ENCODE measurements around the gene PPRC1. TPM values are rescaled to one million over a fixed set of nuclear protein-coding genes. Genes with fewer than 3 reads are reported as not detected.

The PPRC1 gene
- total and polyA plus RNA-seq, 2 donors (not counting 1 experiment from before 2014, with no cell fraction given), result 23.3 to 36.3 TPM

GRCh38 chr10:102196893-102197292 lies 64.1 kb downstream of the PPRC1 start:
- H3K4me1 ChIP-seq (ENCODE audit: control insufficient read depth in 2 of 2, insufficient read depth in 2 of 2, low read length in 2 of 2), result peaks cover 0 to 3% of the 10 kb centered on the region in 2 donors
- H3K4me3 Mint-ChIP-seq, result no peak overlapping the region
- H2AFZ ChIP-seq (ENCODE audit: insufficient read depth, low read depth, low read length, poor library complexity, severe bottlenecking), result no peak overlapping the region
- no peak for ATAC-seq (ENCODE audit: low read depth)
- POLR2A ChIA-PET, result no interaction called here
- H3K4me1 Mint-ChIP-seq, result peaks cover 6% of the 10 kb centered on the region
- intact Hi-C loops (cut with micrococcal nuclease), result no loop called here
- TF ChIP-seq CTCF (IDR thresholded peaks at IDR 0.05), result no peak
- H4K20me1 ChIP-seq (ENCODE audit: control insufficient read depth, insufficient read depth, low read length, poor library complexity, severe bottlenecking), result no peaks in the 10 kb centered on the region
- 60% methylated on average over 1 of the region's 2 CpGs for WGBS (ENCODE audit: insufficient coverage)
- H3K4me2 ChIP-seq (replicated peaks; ENCODE audit: low read depth, low read length, poor library complexity, severe bottlenecking), result no peak overlapping the region
- H3K27ac Mint-ChIP-seq, result no peak overlapping the region
- no peaks in the 10 kb centered on the region for H3K27me3 ChIP-seq (replicated peaks in 1 of 4; ENCODE audit: control extremely low read depth in 1 of 4, control insufficient read depth in 3 of 4, insufficient read depth in 4 of 4, low read length in 3 of 4)
- H3K36me3 ChIP-seq (replicated peaks in 1 of 2; ENCODE audit: control extremely low read depth in 1 of 2, control insufficient read depth in 1 of 2, extremely low read depth in 1 of 2, insufficient read depth in 2 of 2, low read length in 1 of 2), result no peaks in the 10 kb centered on the region
- H3K9ac ChIP-seq (ENCODE audit: low read length), result no peak overlapping the region
- peaks cover 23% of the 10 kb centered on the region for H3K27me3 Mint-ChIP-seq
- no peak for DNase-seq
- H3K27ac ChIP-seq (ENCODE audit: low read length in 2 of 2), result no peak overlapping the region
- H3K9me3 ChIP-seq (ENCODE audit: control extremely low read depth in 1 of 3, control insufficient read depth in 2 of 3, insufficient read depth in 1 of 3, low read length in 2 of 3), result peaks cover 0 to 8% (median 0%) of the 10 kb centered on the region in 3 donors
- H3K4me3 ChIP-seq (ENCODE audit: control extremely low read depth in 1 of 5, extremely low read depth in 1 of 5, insufficient read depth in 1 of 5, low read depth in 2 of 5, low read length in 4 of 5), result no peak overlapping the region
- H3K9me3 Mint-ChIP-seq (ENCODE audit: insufficient read depth), result peaks cover under 1% of the 10 kb centered on the region
- CTCF ChIA-PET, result no interaction called here
- no peaks in the 10 kb centered on the region for H3K79me2 ChIP-seq (ENCODE audit: control insufficient read depth, insufficient read depth, low read length)

- CTCF ChIA-PET, result no interaction called here
- no CpG with 5 or more reads among the region's 2 CpGs for WGBS (ENCODE audit: insufficient coverage)
Measured at GRCh38 chr10:102198027-102198426, 65.2 kb downstream of the PPRC1 start.

More at GRCh38 chr10:102198027-102198426, 65.2 kb downstream of the PPRC1 start:
- Mint-ChIP-seq H3K27me3 (peaks cover 28% of the 10 kb centered on the region), H3K4me1 (peaks cover 11% of the 10 kb centered on the region), H3K9me3 (ENCODE audit: insufficient read depth) (no peaks in the 10 kb centered on the region), H3K27ac (no peak overlapping the region), H3K4me3 (no peak overlapping the region)
- H4K20me1 ChIP-seq (ENCODE audit: control insufficient read depth, insufficient read depth, low read length, poor library complexity, severe bottlenecking), result no peaks in the 10 kb centered on the region
- peaks cover 0 to 3% of the 10 kb centered on the region in 2 donors for H3K4me1 ChIP-seq (ENCODE audit: control insufficient read depth in 2 of 2, insufficient read depth in 2 of 2, low read length in 2 of 2)
- ATAC-seq (ENCODE audit: low read depth), result no peak
- H2AFZ ChIP-seq (ENCODE audit: insufficient read depth, low read depth, low read length, poor library complexity, severe bottlenecking), result no peak overlapping the region
- intact Hi-C loops (cut with micrococcal nuclease), result no loop called here
- no peak overlapping the region for H3K9ac ChIP-seq (ENCODE audit: low read length)
- H3K9me3 ChIP-seq (ENCODE audit: control extremely low read depth in 1 of 3, control insufficient read depth in 2 of 3, insufficient read depth in 1 of 3, low read length in 2 of 3), result no peaks in the 10 kb centered on the region
- TF ChIP-seq EZH2 (IDR thresholded peaks at IDR 0.05; ENCODE audit: borderline replicate concordance, insufficient read depth, low read depth, low read length, poor library complexity, severe bottlenecking) (no peak), CTCF (IDR thresholded peaks at IDR 0.05) (no peak)
- no peak overlapping the region for H3K4me3 ChIP-seq (ENCODE audit: control extremely low read depth in 1 of 5, extremely low read depth in 1 of 5, insufficient read depth in 1 of 5, low read depth in 2 of 5, low read length in 4 of 5)
- no peaks in the 10 kb centered on the region for H3K27me3 ChIP-seq (replicated peaks in 1 of 4; ENCODE audit: control extremely low read depth in 1 of 4, control insufficient read depth in 3 of 4, insufficient read depth in 4 of 4, low read length in 3 of 4)
- POLR2A ChIA-PET, result no interaction called here
- no peaks in the 10 kb centered on the region for H3K79me2 ChIP-seq (ENCODE audit: control insufficient read depth, insufficient read depth, low read length)
- DNase-seq, result no peak
- H3K36me3 ChIP-seq (replicated peaks in 1 of 2; ENCODE audit: control extremely low read depth in 1 of 2, control insufficient read depth in 1 of 2, extremely low read depth in 1 of 2, insufficient read depth in 2 of 2, low read length in 1 of 2), result no peaks in the 10 kb centered on the region
- H3K27ac ChIP-seq (ENCODE audit: low read length in 2 of 2), result no peak overlapping the region
- H3K4me2 ChIP-seq (replicated peaks; ENCODE audit: low read depth, low read length, poor library complexity, severe bottlenecking), result no peak overlapping the region

Small RNA genes lying within 50 kb of the gene (small RNA-seq; reads per million reads assigned to genes)
- not detected for gene AL500527.1 (ENCODE audit: insufficient read length, low read depth, low replicate concordance)
- gene AL500527.2 (ENCODE audit: insufficient read length, low read depth, low replicate concordance), result not detected

Other genes with a start within 250 kb of the PPRC1 start
- 36.2 and 40.7 TPM in 2 replicates for gene ARMH3, start 76.9 kb upstream of the PPRC1 start, total RNA-seq
- 33.4 and 50.9 TPM in 2 replicates for gene ARMH3, start 76.9 kb upstream of the PPRC1 start, polyA plus RNA-seq
- 28.6 and 29.5 TPM in 2 replicates for gene HPS6, start 67.7 kb upstream of the PPRC1 start, total RNA-seq
- gene HPS6, start 67.7 kb upstream of the PPRC1 start, polyA plus RNA-seq, result 2.4 and 2.8 TPM in 2 replicates
- gene LDB1, start 12.7 kb upstream of the PPRC1 start, total RNA-seq, result 111 and 114 TPM in 2 replicates
- 127 and 139 TPM in 2 replicates for gene LDB1, start 12.7 kb upstream of the PPRC1 start, polyA plus RNA-seq
- 45.0 and 50.2 TPM in 2 replicates for gene NOLC1, start 19.3 kb downstream of the PPRC1 start, total RNA-seq
- gene NOLC1, start 19.3 kb downstream of the PPRC1 start, polyA plus RNA-seq, result 32.9 and 67.2 TPM in 2 replicates
- not detected in 2 replicates for gene ELOVL3, start 93.3 kb downstream of the PPRC1 start, total RNA-seq
- gene ELOVL3, start 93.3 kb downstream of the PPRC1 start, polyA plus RNA-seq, result not detected in 2 replicates
- not detected in 2 replicates for gene PITX3, start 108.5 kb downstream of the PPRC1 start, total RNA-seq
- not detected in 2 replicates for gene PITX3, start 108.5 kb downstream of the PPRC1 start, polyA plus RNA-seq
- 39.3 and 41.2 TPM in 2 replicates for gene GBF1, start 112.5 kb downstream of the PPRC1 start, total RNA-seq
- 20.8 and 21.7 TPM in 2 replicates for gene GBF1, start 112.5 kb downstream of the PPRC1 start, polyA plus RNA-seq